Endothelial cell (in vitro differentiated cells): ENCODE data around the gene CKAP4. TPM values are rescaled to one million over a fixed set of nuclear protein-coding genes. Genes with fewer than 3 reads are reported as not detected.
A peak's percentile ranks its signal among the peaks of the same experiment; 100 is the strongest.

Source experiments
- DNase-seq: peaks from one replicate; pipeline ENCODE4 v3.0.0; 2021; ENCODE audit warnings: low spot score
- H3K27ac Mint-ChIP-seq: one replicate; pipeline ENCODE4 v1.8.0; 2021; ENCODE audit warnings: mixed read lengths, inconsistent platforms; ENCODE audit not compliant: unreplicated experiment
- H3K27me3 Mint-ChIP-seq: one replicate; pipeline ENCODE4 v1.8.0; 2021; ENCODE audit warnings: mild to moderate bottlenecking, moderate library complexity, mixed read lengths, inconsistent platforms; ENCODE audit not compliant: unreplicated experiment
- H3K36me3 Mint-ChIP-seq: one replicate; pipeline ENCODE4 v1.8.0; 2021; ENCODE audit warnings: mild to moderate bottlenecking, low read depth, mixed read lengths, inconsistent platforms; ENCODE audit not compliant: unreplicated experiment
- H3K4me1 Mint-ChIP-seq: one replicate; pipeline ENCODE4 v1.8.0; 2021; ENCODE audit warnings: mild to moderate bottlenecking, mixed read lengths, inconsistent platforms; ENCODE audit not compliant: unreplicated experiment
- H3K4me3 Mint-ChIP-seq: one replicate; pipeline ENCODE4 v1.8.0; 2021; ENCODE audit warnings: mild to moderate bottlenecking, mixed read lengths, inconsistent platforms; ENCODE audit not compliant: unreplicated experiment
- H3K9me3 Mint-ChIP-seq: one replicate; pipeline ENCODE4 v1.8.0; 2021; ENCODE audit warnings: mixed read lengths, inconsistent platforms; ENCODE audit not compliant: unreplicated experiment
- total RNA-seq: library from RNA; stranded (reverse); fragmentation: NEBNext Ultra II Directional; extraction: Animal tissue kit (Norgen Biotek cat#: 25700); gene quantifications from one replicate; pipeline ENCODE4 v1.2.1, GENCODE V29; 2021; ENCODE audit not compliant: unreplicated experiment
- TF ChIP-seq, protein P1 (sequence below): fragments of 200-600 bp; sonication (generic); IDR thresholded peaks from one replicate; pipeline ENCODE4 v1.5.0; 2021; ENCODE audit warnings: antibody characterized with exemption; ENCODE audit not compliant: unreplicated experiment

CKAP4 gene
- total RNA-seq, 1 donor from 2014 or later: 76.7 TPM

DNA sequence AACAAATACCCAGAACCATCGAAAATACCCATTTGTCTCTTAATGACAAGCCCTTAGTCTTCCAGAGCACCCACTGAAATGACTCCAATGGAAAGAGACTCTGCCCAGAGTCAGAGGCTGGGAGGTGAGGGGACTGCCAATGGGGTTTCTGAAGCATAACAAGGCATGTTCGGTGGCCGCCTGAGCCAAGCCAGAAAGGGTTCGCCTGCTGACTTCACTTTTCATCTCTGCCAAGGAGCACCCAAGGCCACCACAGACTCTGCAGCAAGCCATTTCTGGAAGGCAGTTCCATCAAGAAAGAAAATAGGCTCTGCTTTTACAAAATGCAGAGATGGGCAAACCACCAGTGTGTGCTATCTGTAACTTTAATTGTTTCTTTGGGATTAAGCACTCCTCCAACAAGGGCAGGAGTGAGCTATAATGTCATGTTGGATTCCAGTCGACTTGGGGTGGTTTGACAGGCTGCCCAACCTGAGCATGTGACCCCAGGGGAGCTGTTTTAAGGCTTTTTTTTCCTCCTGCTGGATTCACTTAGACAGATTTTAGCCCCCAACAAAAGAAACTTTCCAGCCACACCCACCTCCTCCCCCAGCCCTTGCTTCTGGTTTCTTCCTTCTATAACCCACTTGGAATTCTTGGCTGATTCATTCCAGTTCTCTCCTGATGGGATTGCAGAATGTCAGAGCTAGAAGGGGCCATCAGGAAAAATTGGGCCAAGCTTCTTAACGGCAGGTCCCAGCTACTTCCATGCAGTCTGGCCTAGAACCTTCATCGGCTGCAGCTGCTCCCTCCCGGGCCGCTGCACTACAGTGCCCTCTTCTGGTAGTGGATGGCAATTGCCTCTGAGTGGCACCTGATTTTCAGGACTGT is 24.1 kb downstream of the CKAP4 start:
- no peak overlapping the region for H3K4me3 Mint-ChIP-seq

DNA sequence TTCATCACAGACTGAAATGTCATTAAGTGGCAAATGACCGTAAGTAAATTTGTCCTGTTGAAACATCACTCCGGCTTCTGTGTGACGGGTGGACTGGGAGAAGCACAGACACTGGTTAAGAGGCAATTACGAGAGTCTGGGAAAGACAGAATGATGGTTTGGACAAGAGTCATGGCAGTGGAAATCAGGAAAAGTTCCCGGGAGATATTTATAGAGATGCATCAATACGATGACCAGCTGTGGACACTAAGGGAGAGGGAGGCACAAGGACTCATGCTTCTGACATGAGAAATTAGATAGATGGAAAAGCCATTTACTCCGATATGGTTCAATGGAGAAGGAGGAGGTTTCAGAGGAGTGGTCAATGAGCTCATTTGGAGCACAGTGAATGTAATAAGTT is 27.3 kb downstream of the CKAP4 start:
- no peak for DNase-seq
- no peaks in the 10 kb centered on the region for H3K4me1 Mint-ChIP-seq

More for the DNA sequence above, 24.1 kb downstream of the CKAP4 start:
- DNase-seq: peak; percentile 85
- TF ChIP-seq, protein P1, sequence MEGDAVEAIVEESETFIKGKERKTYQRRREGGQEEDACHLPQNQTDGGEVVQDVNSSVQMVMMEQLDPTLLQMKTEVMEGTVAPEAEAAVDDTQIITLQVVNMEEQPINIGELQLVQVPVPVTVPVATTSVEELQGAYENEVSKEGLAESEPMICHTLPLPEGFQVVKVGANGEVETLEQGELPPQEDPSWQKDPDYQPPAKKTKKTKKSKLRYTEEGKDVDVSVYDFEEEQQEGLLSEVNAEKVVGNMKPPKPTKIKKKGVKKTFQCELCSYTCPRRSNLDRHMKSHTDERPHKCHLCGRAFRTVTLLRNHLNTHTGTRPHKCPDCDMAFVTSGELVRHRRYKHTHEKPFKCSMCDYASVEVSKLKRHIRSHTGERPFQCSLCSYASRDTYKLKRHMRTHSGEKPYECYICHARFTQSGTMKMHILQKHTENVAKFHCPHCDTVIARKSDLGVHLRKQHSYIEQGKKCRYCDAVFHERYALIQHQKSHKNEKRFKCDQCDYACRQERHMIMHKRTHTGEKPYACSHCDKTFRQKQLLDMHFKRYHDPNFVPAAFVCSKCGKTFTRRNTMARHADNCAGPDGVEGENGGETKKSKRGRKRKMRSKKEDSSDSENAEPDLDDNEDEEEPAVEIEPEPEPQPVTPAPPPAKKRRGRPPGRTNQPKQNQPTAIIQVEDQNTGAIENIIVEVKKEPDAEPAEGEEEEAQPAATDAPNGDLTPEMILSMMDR: peak; percentile 91
- Mint-ChIP-seq H3K27ac (no peak overlapping the region), H3K36me3 (no peaks in the 10 kb centered on the region), H3K4me1 (no peaks in the 10 kb centered on the region), H3K9me3 (no peaks in the 10 kb centered on the region), H3K27me3 (no peaks in the 10 kb centered on the region)

DNA sequence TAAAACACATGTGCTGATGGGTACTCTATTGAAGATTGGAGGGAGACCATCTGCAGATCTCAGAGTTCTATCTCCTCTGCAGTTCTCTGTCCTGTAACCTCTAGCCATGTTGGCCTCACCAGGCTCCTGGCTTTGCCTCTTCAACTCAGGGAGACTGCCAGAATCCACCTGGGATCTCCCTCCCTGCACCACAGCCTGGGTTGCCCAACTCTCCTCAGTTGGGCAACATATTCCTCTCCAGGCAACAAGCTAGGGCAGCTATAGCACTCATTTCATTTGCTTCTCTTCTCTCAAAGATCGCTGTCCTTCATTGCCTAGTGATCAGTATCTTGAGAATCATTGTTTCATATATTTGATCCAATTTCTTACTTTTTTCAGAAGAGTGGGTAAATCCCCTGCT is 28.8 kb downstream of the CKAP4 start:
- no peaks in the 10 kb centered on the region for H3K36me3 Mint-ChIP-seq
- TF ChIP-seq, protein P1: no peak
- no peak overlapping the region for H3K4me3 Mint-ChIP-seq
- no peaks in the 10 kb centered on the region for H3K9me3 Mint-ChIP-seq
- no peak overlapping the region for H3K27ac Mint-ChIP-seq
- peaks cover 2% of the 10 kb centered on the region for H3K27me3 Mint-ChIP-seq
- no peak for DNase-seq
- H3K4me1 Mint-ChIP-seq: no peaks in the 10 kb centered on the region

More for the DNA sequence above, 27.3 kb downstream of the CKAP4 start:
- no peak overlapping the region for H3K4me3 Mint-ChIP-seq
- H3K36me3 Mint-ChIP-seq: no peaks in the 10 kb centered on the region
- H3K9me3 Mint-ChIP-seq: no peaks in the 10 kb centered on the region
- H3K27ac Mint-ChIP-seq: no peak overlapping the region
- TF ChIP-seq, protein P1: no peak
- H3K27me3 Mint-ChIP-seq: peaks cover 2% of the 10 kb centered on the region

DNA sequence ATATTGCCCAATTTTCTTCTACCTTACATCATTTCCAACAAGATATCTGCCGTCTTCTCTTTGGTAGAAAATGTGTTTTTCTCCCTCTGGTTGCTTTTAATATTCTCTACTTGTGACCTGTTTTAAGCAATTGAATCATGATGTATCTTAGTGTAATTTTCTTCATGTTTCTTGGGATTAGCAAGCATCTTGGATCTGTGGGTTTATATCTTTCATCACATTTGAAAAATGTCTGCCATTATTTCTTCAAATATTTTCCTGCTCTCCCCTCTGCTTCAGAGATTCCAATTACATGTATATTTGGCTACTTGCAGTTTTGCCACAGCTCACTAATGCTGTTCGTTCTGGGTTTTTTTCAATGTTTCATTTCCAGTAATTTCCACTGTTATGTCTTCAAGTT is 30.1 kb downstream of the CKAP4 start:
- H3K4me3 Mint-ChIP-seq: no peak overlapping the region
- H3K36me3 Mint-ChIP-seq: no peaks in the 10 kb centered on the region
- H3K9me3 Mint-ChIP-seq: no peaks in the 10 kb centered on the region
- no peak overlapping the region for H3K27ac Mint-ChIP-seq
- H3K4me1 Mint-ChIP-seq: no peaks in the 10 kb centered on the region
- TF ChIP-seq, protein P1: no peak
- DNase-seq: no peak
- H3K27me3 Mint-ChIP-seq: peaks cover 2% of the 10 kb centered on the region

DNA sequence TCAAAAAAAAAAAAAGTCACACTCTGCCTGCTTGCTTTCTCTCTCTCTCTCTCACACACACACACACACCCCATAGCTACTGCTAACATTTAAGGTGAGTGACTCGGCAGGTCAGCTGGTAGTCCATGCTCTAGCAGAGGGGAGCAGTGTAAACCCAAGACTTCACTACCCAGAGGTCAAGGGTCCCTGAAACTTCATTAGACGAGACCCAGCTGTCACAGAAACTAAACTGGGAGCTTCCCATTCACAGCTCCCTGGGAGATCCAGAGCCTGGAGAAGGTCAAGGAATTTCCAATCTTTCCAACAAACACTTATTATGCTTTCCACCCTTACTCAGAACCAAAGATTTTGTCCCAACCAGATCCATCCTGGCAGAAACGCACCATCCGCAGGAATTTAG is 33.2 kb downstream of the CKAP4 start:
- no peak overlapping the region for H3K27ac Mint-ChIP-seq
- TF ChIP-seq, protein P1: no peak
- H3K9me3 Mint-ChIP-seq: no peaks in the 10 kb centered on the region
- H3K27me3 Mint-ChIP-seq: peaks cover 8% of the 10 kb centered on the region
- DNase-seq: no peak
- H3K36me3 Mint-ChIP-seq: no peaks in the 10 kb centered on the region
- no peaks in the 10 kb centered on the region for H3K4me1 Mint-ChIP-seq
- no peak overlapping the region for H3K4me3 Mint-ChIP-seq
